Subcutaneous adipose tissue (tissue), 4 donors: ENCODE measurements around the gene APOBEC3G. TPM values are rescaled to one million over a fixed set of nuclear protein-coding genes. Genes with fewer than 3 reads are reported as not detected.

Experiments used
- CTCF ChIP-seq: fragments of 450-650 bp; IDR thresholded peaks from one replicate; pipeline ENCODE4 v1.5.1; 2016; ENCODE audit warnings: low read depth, mild to moderate bottlenecking, control low read depth, antibody characterized with exemption, moderate library complexity
- small RNA-seq: library from RNA; depleted of rRNA; stranded (forward); fragments of <200 nt; gene quantifications from one replicate; pipeline ENCODE3, GENCODE V24; 2016
- total RNA-seq, 4 donors: library from RNA; depleted of rRNA; stranded (reverse); fragments of >200 nt; gene quantifications; one replicate each; pipeline ENCODE4 v1.1.0, GENCODE V29; 2016

Gene APOBEC3G
- total RNA-seq, 4 donors from 2014 or later = 2.6 to 16.1 (median 8.9) TPM

GRCh38 chr22:39136317-39136716, 59.2 kb downstream of the APOBEC3G start:
- no peak for TF ChIP-seq CTCF

Small RNA genes within 50 kb of the gene (small RNA-seq; reads per million reads assigned to genes)
- not detected for gene AL022318.2
- not detected for gene COX5BP7

Other genes starting within 250 kb of the APOBEC3G start
- 1 to 10 TPM; 2.0 to 5.3 (median 3.6) TPM for gene NPTXR, start 233.2 kb upstream of the APOBEC3G start, total RNA-seq
- 10 to 100 TPM in 3 of 4 donors, 1 to 10 TPM in 1; 9.3 to 28.8 (median 15.9) TPM for gene CBX6, start 205.1 kb upstream of the APOBEC3G start, total RNA-seq
- under 1 TPM in 3 of 4 donors, not detected in 1; 0.51 to 0.75 (median 0.65) TPM for gene APOBEC3A, start 119.7 kb upstream of the APOBEC3G start, total RNA-seq
- gene APOBEC3B, start 94.9 kb upstream of the APOBEC3G start, total RNA-seq = 1 to 10 TPM in 2 of 4 donors, not detected in 2; 1.3 to 1.7 TPM
- gene APOBEC3C, start 63.0 kb upstream of the APOBEC3G start, total RNA-seq = 10 to 100 TPM in 2 of 4 donors, 1 to 10 TPM in 2; 6.6 to 11.2 (median 8.6) TPM
- gene APOBEC3D, start 56.1 kb upstream of the APOBEC3G start, total RNA-seq = 1 to 10 TPM in 2 of 4 donors, under 1 TPM in 2; 0.44 to 3.6 (median 1.5) TPM
- gene APOBEC3F, start 36.4 kb upstream of the APOBEC3G start, total RNA-seq = 1 to 10 TPM; 1.8 to 3.9 (median 2.7) TPM
- not detected for gene APOBEC3H, start 20.0 kb downstream of the APOBEC3G start, total RNA-seq
- gene CBX7, start 75.4 kb downstream of the APOBEC3G start, total RNA-seq = 10 to 100 TPM; 37.4 to 74.2 (median 50.7) TPM
- 10 to 100 TPM in 2 of 4 donors, 1 to 10 TPM in 2; 5.8 to 41.3 (median 8.4) TPM for gene PDGFB, start 167.7 kb downstream of the APOBEC3G start, total RNA-seq
- 1,000 to 10,000 TPM; 1,287 to 1,894 (median 1,495) TPM for gene RPL3, start 242.3 kb downstream of the APOBEC3G start, total RNA-seq